HepG2 (cell line): ENCODE data around the gene KRT40. TPM values are rescaled to one million over a fixed set of nuclear protein-coding genes. Genes with fewer than 3 reads are reported as not detected.

Source experiments
- ATAC-seq: fragments of 200-7000 bp; cut with Tn5 transposase; 3 replicates; pipeline ENCODE4 v1.9.1; 2020; ENCODE audit warnings: mild to moderate bottlenecking, moderate library complexity
- BruUV-seq: library from RNA; stranded (reverse); fragments of 400-500 nt; replicated peaks from 2 replicates; lab custom pipeline; 2021; lab: Mats Ljungman, UMichigan
- CTCF ChIA-PET: fragments of 300-600 bp; formaldehyde crosslinking; extraction: SDS; loops from one replicate; lab custom pipeline; 2021; ENCODE audit warnings: low total read pairs, inconsistent platforms, low intra/inter-chr PET ratio; lab: Yijun Ruan, JAX
- POLR2A ChIA-PET: fragments of 350-600 bp; sonication (Branson Sonifier 250); formaldehyde crosslinking; loops from one replicate; lab custom pipeline; 2020; ENCODE audit warnings: antibody characterized with exemption, inconsistent platforms; lab: Yijun Ruan, JAX
- DNase-seq: peaks from one replicate; pipeline ENCODE4 v3.0.0-alpha.2; 2015; ENCODE audit warnings: low spot score
- FAIRE-seq: peaks from 3 replicates; lab custom pipeline; 2011; peaks lifted over from hg19 to GRCh38; lab: Jason Lieb, UNC
- H2AFZ ChIP-seq: one replicate; pipeline ENCODE4 v1.6.1; 2011; ENCODE audit warnings: low read length, inconsistent platforms
- H3K27ac ChIP-seq: fragments of 300-600 bp; 3 replicates; pipeline ENCODE4 v1.8.0; 2011; ENCODE audit warnings: mixed run types, mild to moderate bottlenecking, mixed read lengths, low read length, inconsistent platforms; ENCODE audit not compliant: insufficient read depth; ENCODE audit errors: extremely low read length
- H3K27me3 ChIP-seq, 2 experiments: fragments of 200-600 bp in 1 of 2; 2 replicates in 1 of 2; 3 replicates in 1 of 2; pipeline versions ENCODE4 v1.6.0 to v1.8.0; 2011; ENCODE audit warnings: low read length in 2 of 2, mild to moderate bottlenecking in 2 of 2, moderate library complexity in 2 of 2, inconsistent platforms in 1 of 2; ENCODE audit not compliant: insufficient read depth in 2 of 2, control insufficient read depth in 1 of 2
- H3K36me3 ChIP-seq, 2 experiments: fragments of 200-600 bp in 1 of 2; replicated peaks in 1 of 2; 2 replicates in 1 of 2; 3 replicates in 1 of 2; pipeline versions ENCODE4 v1.5.1 to v1.8.0; 2011; ENCODE audit warnings: low read length in 2 of 2, inconsistent platforms in 1 of 2; ENCODE audit not compliant: insufficient read depth in 2 of 2, control insufficient read depth in 1 of 2
- H3K4me1 ChIP-seq: 2 replicates; pipeline ENCODE4 v1.5.1; 2012; ENCODE audit warnings: low read length, inconsistent platforms; ENCODE audit not compliant: insufficient read depth
- H3K4me2 ChIP-seq: 2 replicates; pipeline ENCODE4 v1.6.0; 2011; ENCODE audit warnings: low read depth, low read length, inconsistent platforms
- H3K4me3 ChIP-seq, 3 experiments: fragments of 200-600 bp in 1 of 3; sonication (generic), shearing (Covaris generic) in 1 of 3; replicated peaks in 1 of 3; 2 replicates each; pipeline ENCODE4 v1.5.1; 2011 to 2016; ENCODE audit warnings: low read length in 3 of 3, inconsistent platforms in 2 of 3, low read depth in 2 of 3, mild to moderate bottlenecking in 2 of 3, control low read depth in 1 of 3, mixed read lengths in 1 of 3; ENCODE audit not compliant: insufficient read depth in 1 of 3
- H3K79me2 ChIP-seq: one replicate; pipeline ENCODE4 v1.6.1; 2011; ENCODE audit warnings: low read length, inconsistent platforms; ENCODE audit not compliant: insufficient read depth
- H3K9ac ChIP-seq: 2 replicates; pipeline ENCODE4 v1.6.0; 2011; ENCODE audit warnings: mild to moderate bottlenecking, low read depth, low read length, inconsistent platforms; ENCODE audit not compliant: insufficient read depth
- H3K9me3 ChIP-seq: 2 replicates; pipeline ENCODE4 v1.5.1; 2012; ENCODE audit warnings: mild to moderate bottlenecking, low read length
- H4K20me1 ChIP-seq: 2 replicates; pipeline ENCODE4 v1.6.0; 2011; ENCODE audit warnings: inconsistent platforms, mild to moderate bottlenecking, low read length, moderate library complexity; ENCODE audit not compliant: insufficient read depth
- CBX5 ChIP-seq: sonication (generic); formaldehyde crosslinking; IDR thresholded peaks from 2 replicates; pipeline ENCODE4 v1.4.0; 2020; ENCODE audit warnings: missing genetic modification reagents, borderline replicate concordance
- GMEB1 ChIP-seq: sonication (generic); formaldehyde crosslinking; IDR thresholded peaks from 2 replicates; pipeline ENCODE4 v1.5.1; 2020; ENCODE audit warnings: missing genetic modification reagents, mild to moderate bottlenecking, borderline replicate concordance
- KLF16 ChIP-seq, 2 experiments: sonication (generic) in 1 of 2; formaldehyde crosslinking in 1 of 2; IDR thresholded peaks; 2 replicates each; pipeline versions ENCODE4 v1.6.1 to v1.8.0; 2016 to 2023; ENCODE audit warnings: missing genetic modification reagents in 2 of 2, missing compliant biosample characterization in 1 of 2
- KLF6 ChIP-seq: IDR thresholded peaks from 2 replicates; pipeline ENCODE4 v1.8.0; 2016; ENCODE audit warnings: missing biosample characterization, missing genetic modification reagents
- NBN ChIP-seq: fragments of 450-650 bp; conservative IDR thresholded peaks from 2 replicates; pipeline ENCODE4 v1.6.1; 2017
- NFIC ChIP-seq: IDR thresholded peaks from 2 replicates; pipeline ENCODE4 v1.6.1; 2012; ENCODE audit warnings: mild to moderate bottlenecking, low read length, inconsistent platforms
- RARG ChIP-seq: sonication (generic); formaldehyde crosslinking; IDR thresholded peaks from 2 replicates; pipeline ENCODE4 v1.4.0; 2020; ENCODE audit warnings: low read depth, mild to moderate bottlenecking, missing genetic modification reagents
- TEAD3 ChIP-seq: optimal IDR thresholded peaks from 2 replicates; pipeline ENCODE3; 2016; ENCODE audit warnings: borderline replicate concordance
- ZNF12 ChIP-seq: sonication (generic); formaldehyde crosslinking; IDR thresholded peaks from 2 replicates; pipeline ENCODE4 v1.5.0; 2020; ENCODE audit warnings: missing genetic modification reagents
- ZNF230 ChIP-seq: sonication (generic); formaldehyde crosslinking; IDR thresholded peaks from 2 replicates; pipeline ENCODE4 v1.4.0; 2020; ENCODE audit warnings: mild to moderate bottlenecking, missing genetic modification reagents
- ZNF280B ChIP-seq: sonication (generic); formaldehyde crosslinking; IDR thresholded peaks from 2 replicates; pipeline ENCODE4 v1.5.0; 2020; ENCODE audit warnings: missing genetic modification reagents, mild to moderate bottlenecking, borderline replicate concordance
- ZNF556 ChIP-seq: sonication (generic); formaldehyde crosslinking; IDR thresholded peaks from 2 replicates; pipeline ENCODE4 v1.4.0; 2020; ENCODE audit warnings: mild to moderate bottlenecking, missing genetic modification reagents, borderline replicate concordance
- ZNF652 ChIP-seq: IDR thresholded peaks from 2 replicates; pipeline ENCODE4 v1.6.1; 2016; ENCODE audit warnings: low read depth, borderline replicate concordance
- ZNF704 ChIP-seq: sonication (generic); formaldehyde crosslinking; IDR thresholded peaks from 2 replicates; pipeline ENCODE4 v1.8.1; 2023; ENCODE audit warnings: mild to moderate bottlenecking, inconsistent platforms, moderate library complexity, missing genetic modification reagents, borderline replicate concordance
- WGBS: methylation state at CpG from one replicate; pipeline ENCODE4 v1.1.6; 2017; ENCODE audit warnings: low lambda C conversion rate; 5-methylcytosine and 5-hydroxymethylcytosine counted together
- in situ Hi-C: cut with HindIII; loops from 2 replicates; pipeline ENCODE4 v1.10.0; 2017; ENCODE audit warnings: low pct_unique_long_range_greater_than_20kb; ENCODE audit not compliant: extremely low pct_ligation_motif_present
- intact Hi-C: fragments of 100-400 bp; cut with micrococcal nuclease; formaldehyde crosslinking; loops from one replicate; pipeline ENCODE4 v1.10.0; 2022; ENCODE audit not compliant: unreplicated experiment
- polyA plus RNA-seq, 8 experiments: library from polyadenylated mRNA; depleted of rRNA in 3 of 8; stranded (reverse) in 7 of 8; unstranded in 1 of 8; fragments of >200 nt; fragmentation: Illumina TruSeq in 4 of 8; extraction: Trizol in 4 of 8; gene quantifications; 2 replicates each; pipeline versions ENCODE4 v1.2.1 to v1.2.3, GENCODE V29; 2011 to 2016; ENCODE audit warnings: low read depth in 4 of 8, missing spikeins in 1 of 8, mixed read lengths in 1 of 8; ENCODE audit not compliant: insufficient read depth in 1 of 8
- total RNA-seq, 5 experiments: library from RNA; depleted of rRNA; stranded (reverse); fragments of >200 nt; fragmentation: Illumina TruSeq; extraction: Trizol; gene quantifications; 2 replicates each; pipeline ENCODE4 v1.2.3, GENCODE V29; 2016; ENCODE audit warnings: low read depth in 1 of 5

Gene KRT40
- total and polyA plus RNA-seq, 2 of the 13 experiments (the other 11 are each of a cell fraction or from before 2014, with no cell fraction given) = not detected

GRCh38 chr17:40993839-40994238 lies 9.7 kb upstream of the KRT40 start, which contains the start of gene KRTAP3-3:
KRTAP3-3 (minus strand) TSS chr17:40994164; CDS start chr17:40994097, 67 bp downstream.
- H3K4me2 ChIP-seq = no peak within 1 kb of the TSS

More at GRCh38 chr17:40993839-40994238, 9.7 kb upstream of the KRT40 start, which contains the start of gene KRTAP3-3:
- TF ChIP-seq NFIC = no peak
- TF ChIP-seq KLF16 (CRISPR knock-in tag; IDR thresholded peaks at IDR 0.05) = no peak
- TF ChIP-seq CBX5 (CRISPR knock-in tag) = no peak
- TF ChIP-seq ZNF704 (CRISPR knock-in tag) = no peak
- no peak for TF ChIP-seq KLF6 (CRISPR knock-in tag)
- no peak for TF ChIP-seq ZNF12 (CRISPR knock-in tag)
- TF ChIP-seq GMEB1 (CRISPR knock-in tag) = no peak
- TF ChIP-seq ZNF280B = no peak
- no peak for TF ChIP-seq ZNF652 (CRISPR knock-in tag)
- no peak for TF ChIP-seq TEAD3
- TF ChIP-seq ZNF556 (CRISPR knock-in tag) = no peak
- no peak for TF ChIP-seq RARG (CRISPR knock-in tag)
- TF ChIP-seq ZNF230 (CRISPR knock-in tag) = no peak
- TF ChIP-seq NBN = no peak
- Histone ChIP-seq H4K20me1 (no peaks in the 10 kb centered on the region), H3K27me3 (no peaks in the 10 kb centered on the region), H3K9ac (no peak within 1 kb of the TSS), H3K36me3 (no peaks in the 10 kb centered on the region), H3K9me3 (no peaks in the 10 kb centered on the region), H3K4me3 (no peak within 1 kb of the TSS), H2AFZ (no peak within 1 kb of the TSS), H3K27ac (no peak within 1 kb of the TSS), H3K79me2 (no peaks in the 10 kb centered on the region), H3K4me1 (peaks cover 5% of the 10 kb centered on the region; the same call in 1 of the 2 replicates)
- WGBS = 74% methylated on average over 4 of the region's 4 CpGs
- BruUV-seq = no TSS peak
- ATAC-seq (no peak), DNase-seq (no peak), FAIRE-seq (no peak)
- in situ Hi-C loops (no loop called here), intact Hi-C loops (no loop called here)
- ChIA-PET CTCF (no interaction called here), POLR2A (no interaction called here)
